LHCN-M2 (cell line): ENCODE data around the gene GPR89B. TPM values are rescaled to one million over a fixed set of nuclear protein-coding genes. Genes with fewer than 3 reads are reported as not detected.
A peak's percentile ranks its signal among the peaks of the same experiment; 100 is the strongest.
"Not testable (repeated sequence)": the region's sequence is repeated elsewhere in the genome, so short reads cannot be mapped to it uniquely, and the experiment has no call there.

Experiments
- DNase-seq: peaks from one replicate; pipeline ENCODE4 v3.0.0-alpha.2; 2012; ENCODE audit warnings: low read depth
- total RNA-seq: library from RNA; depleted of rRNA; stranded (reverse); fragments of >200 nt; gene quantifications from 2 replicates; pipeline ENCODE4 v1.2.3, GENCODE V29; 2014

The GPR89B gene
- total RNA-seq, 1 experiment from 2014 or later, result 13.2 TPM

GRCh38 chr1:147940456-147940855 lies 12.2 kb downstream of the GPR89B start:
- DNase-seq, result not testable (repeated sequence)

- not testable (repeated sequence) for DNase-seq
These were observed 14.3 kb downstream of the GPR89B start for GRCh38 chr1:147942563-147942962.

GRCh38 chr1:147949517-147949916 lies 21.3 kb downstream of the GPR89B start:
- not testable (repeated sequence) for DNase-seq

- not testable (repeated sequence) for DNase-seq
These were observed 30.7 kb downstream of the GPR89B start for GRCh38 chr1:147958906-147959305.

GRCh38 chr1:147959680-147960079 lies 31.5 kb downstream of the GPR89B start:
- not testable (repeated sequence) for DNase-seq

- not testable (repeated sequence) for DNase-seq
These were observed 36.4 kb downstream of the GPR89B start for GRCh38 chr1:147964575-147964974.

- DNase-seq, result not testable (repeated sequence)
These were observed 38.4 kb downstream of the GPR89B start for GRCh38 chr1:147966657-147967056.

- DNase-seq, result not testable (repeated sequence)
These were observed 50.9 kb downstream of the GPR89B start for GRCh38 chr1:147978896-147979651.

- DNase-seq, result not testable (repeated sequence)
These were observed 57.2 kb downstream of the GPR89B start for GRCh38 chr1:147985374-147985773.

- peak; percentile 1 for DNase-seq
These were observed 59.7 kb downstream of the GPR89B start for GRCh38 chr1:147987893-147988292.

- DNase-seq, result not testable (repeated sequence)
These were observed 64.7 kb downstream of the GPR89B start for GRCh38 chr1:147992916-147993315.

- not testable (repeated sequence) for DNase-seq
These were observed 65.2 kb downstream of the GPR89B start for GRCh38 chr1:147993400-147993799.

GRCh38 chr1:147993825-147994615 lies 65.8 kb downstream of the GPR89B start:
- DNase-seq, result not testable (repeated sequence)

- DNase-seq, result not testable (repeated sequence)
These were observed 67.9 kb downstream of the GPR89B start for GRCh38 chr1:147996088-147996487.

GRCh38 chr1:148007724-148008123 lies 79.5 kb downstream of the GPR89B start:
- DNase-seq, result not testable (repeated sequence)

- DNase-seq, result no peak
These were observed 82.3 kb downstream of the GPR89B start for GRCh38 chr1:148010527-148010926.

- not testable (repeated sequence) for DNase-seq
These were observed 85.2 kb downstream of the GPR89B start for GRCh38 chr1:148013177-148014144.

- DNase-seq, result not testable (repeated sequence)
These were observed 86.3 kb downstream of the GPR89B start for GRCh38 chr1:148014289-148015200.

- DNase-seq, result not testable (repeated sequence)
These were observed 96.7 kb downstream of the GPR89B start for GRCh38 chr1:148024918-148025317.

GRCh38 chr1:148027004-148027403 lies 98.8 kb downstream of the GPR89B start:
- not testable (repeated sequence) for DNase-seq
